Endothelial cell of umbilical vein (primary cell): ENCODE measurements around the gene ISG15.

ENCODE experiments used
- CTCF ChIP-seq, 2 donors: IDR thresholded peaks; 1 replicate in 1 of 2; 2 replicates in 1 of 2; pipeline ENCODE4 v1.5.1; 2011; ENCODE audit warnings: low read length in 2 of 2, mild to moderate bottlenecking in 2 of 2, moderate library complexity in 2 of 2, control low read depth in 1 of 2, inconsistent platforms in 1 of 2, low read depth in 1 of 2; ENCODE audit not compliant: insufficient read depth in 1 of 2; ENCODE audit errors: extremely low read depth in 1 of 2
- EZH2 ChIP-seq: IDR thresholded peaks from 2 replicates; pipeline ENCODE4 v1.6.1; 2012; ENCODE audit warnings: borderline replicate concordance, low read depth, mild to moderate bottlenecking, moderate library complexity, low read length, inconsistent platforms; ENCODE audit not compliant: severe bottlenecking
- FOS ChIP-seq: IDR thresholded peaks from 2 replicates; pipeline ENCODE4 v1.6.1; 2011; ENCODE audit warnings: mild to moderate bottlenecking, low read length, moderate library complexity, borderline replicate concordance; ENCODE audit not compliant: insufficient read depth
- GATA2 ChIP-seq: IDR thresholded peaks from 2 replicates; pipeline ENCODE4 v1.7.0; 2011; ENCODE audit warnings: low read depth, mild to moderate bottlenecking, moderate library complexity, mixed read lengths, low read length; ENCODE audit not compliant: insufficient read length, insufficient read depth
- JUN ChIP-seq: IDR thresholded peaks from 2 replicates; pipeline ENCODE4 v1.6.1; 2011; ENCODE audit warnings: borderline replicate concordance, low read depth; ENCODE audit not compliant: insufficient read length, insufficient read depth
- MAX ChIP-seq: IDR thresholded peaks from 2 replicates; pipeline ENCODE4 v1.6.1; 2011; ENCODE audit not compliant: insufficient read depth, insufficient read length
- POLR2A ChIP-seq: IDR thresholded peaks from 2 replicates; pipeline ENCODE4 v1.6.1; 2012; ENCODE audit warnings: low read depth, mild to moderate bottlenecking, control low read depth, low read length
- POLR2AphosphoS5 ChIP-seq: IDR thresholded peaks from 2 replicates; pipeline ENCODE4 v1.6.1; 2012; ENCODE audit warnings: low read depth, mild to moderate bottlenecking, control low read depth, low read length, moderate library complexity; ENCODE audit not compliant: insufficient read depth

GRCh38 chr1:1046767-1047166 lies 33.5 kb downstream of the ISG15 start:
- TF ChIP-seq CTCF (IDR thresholded peaks at IDR 0.05; ENCODE audit: extremely low read depth in 1 of 2, insufficient read depth in 1 of 2, low read depth in 1 of 2, low read length in 2 of 2) = no peak
- TF ChIP-seq POLR2A = no peak
- TF ChIP-seq MAX = no peak
- no peak for TF ChIP-seq EZH2
- TF ChIP-seq FOS = no peak
- TF ChIP-seq GATA2 = no peak
- TF ChIP-seq POLR2AphosphoS5 = no peak
- no peak for TF ChIP-seq JUN
